Measurements from ENCODE around the gene HTR7. TPM values are rescaled to one million over a fixed set of nuclear protein-coding genes. Genes with fewer than 3 reads are reported as not detected.
"Not testable (repeated sequence)": the region's sequence is repeated elsewhere in the genome, so short reads cannot be mapped to it uniquely, and the experiment has no call there.

HTR7 gene
- 0.86 and 2.3 TPM in 2 replicates for total RNA-seq

GRCh38 chr10:90857635-90858460 is at the start of gene HTR7:
HTR7 (minus strand) TSS chr10:90858039; CDS start chr10:90857671, 368 bp downstream.
- TF ChIP-seq CTCF (IDR thresholded peaks at IDR 0.05; ENCODE audit: insufficient read depth, low read depth, low read length): peak; percentile 51
- H3K4me3 ChIP-seq (ENCODE audit: low read depth, low read length): peak within 1 kb of the TSS; percentile 77
- DNase-seq (ENCODE audit: low read depth): peak; percentile 46

- no peak for TF ChIP-seq CTCF (IDR thresholded peaks at IDR 0.05; ENCODE audit: insufficient read depth, low read depth, low read length)
- H3K4me3 ChIP-seq (ENCODE audit: low read depth, low read length): no peak overlapping the region
- no peak for DNase-seq (ENCODE audit: low read depth)
These were observed 48.8 kb upstream of the HTR7 start for GRCh38 chr10:90906596-90906995.

- no peak overlapping the region for H3K4me3 ChIP-seq (ENCODE audit: low read depth, low read length)
- DNase-seq (ENCODE audit: low read depth): no peak
- no peak for TF ChIP-seq CTCF (IDR thresholded peaks at IDR 0.05; ENCODE audit: insufficient read depth, low read depth, low read length)
These were observed 48.1 kb upstream of the HTR7 start for GRCh38 chr10:90905925-90906324.

- DNase-seq (ENCODE audit: low read depth); H3K4me3 ChIP-seq (ENCODE audit: low read depth, low read length): not testable (repeated sequence)
These were observed 39.1 kb upstream of the HTR7 start for GRCh38 chr10:90896916-90897315.

GRCh38 chr10:90893190-90893589 is 35.4 kb upstream of the HTR7 start:
- TF ChIP-seq CTCF (IDR thresholded peaks at IDR 0.05; ENCODE audit: insufficient read depth, low read depth, low read length): no peak
- no peak for DNase-seq (ENCODE audit: low read depth)
- no peak overlapping the region for H3K4me3 ChIP-seq (ENCODE audit: low read depth, low read length)

DNA sequence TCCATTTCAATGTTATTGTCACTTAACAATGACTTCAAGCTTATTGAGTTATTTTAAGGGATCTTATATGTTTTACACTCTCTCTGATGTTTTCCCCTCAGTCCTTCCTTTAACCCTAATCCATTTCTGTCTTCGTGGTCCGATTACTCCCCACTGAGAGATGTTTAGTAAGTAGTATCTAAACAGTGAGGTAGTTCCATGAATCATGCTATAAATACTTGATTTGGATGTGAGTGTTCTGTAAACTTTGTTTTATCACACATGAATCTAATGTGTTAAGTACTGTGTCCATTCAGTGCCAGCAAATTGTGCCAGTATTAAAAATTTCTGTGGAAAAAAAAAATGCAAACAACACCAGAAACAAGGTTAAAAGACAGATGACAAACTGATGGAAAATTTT is 32.5 kb upstream of the HTR7 start:
- TF ChIP-seq CTCF (IDR thresholded peaks at IDR 0.05; ENCODE audit: insufficient read depth, low read depth, low read length): no peak
- H3K4me3 ChIP-seq (ENCODE audit: low read depth, low read length): no peak overlapping the region
- peak; percentile 20 for DNase-seq (ENCODE audit: low read depth)

DNA sequence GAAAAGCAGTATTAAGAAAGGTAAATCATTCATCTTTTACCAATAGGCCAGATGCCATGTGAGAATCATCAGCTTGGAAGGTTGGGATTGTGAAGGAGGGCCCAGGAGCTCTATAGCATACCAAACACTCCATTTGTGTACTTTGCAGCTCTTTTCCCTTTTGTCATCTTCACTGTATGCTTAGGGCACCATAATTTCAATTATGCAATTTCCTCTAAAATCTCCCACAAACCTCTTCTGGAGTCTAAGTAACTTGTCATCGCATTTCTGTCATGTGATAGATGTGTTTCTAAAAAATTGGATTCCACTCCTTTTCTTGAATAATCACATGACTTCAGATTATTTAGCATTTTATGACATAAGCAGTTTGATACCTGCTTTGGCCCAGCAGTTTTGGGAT is 31.8 kb upstream of the HTR7 start:
- H3K4me3 ChIP-seq (ENCODE audit: low read depth, low read length): no peak overlapping the region
- no peak for DNase-seq (ENCODE audit: low read depth)
- no peak for TF ChIP-seq CTCF (IDR thresholded peaks at IDR 0.05; ENCODE audit: insufficient read depth, low read depth, low read length)
